DOHH2 (cell line): ENCODE measurements around the gene GOLGA8J.

ENCODE experiments used
- H3F3A ChIP-seq: fragments of 200-600 bp; sonication (generic), shearing (Covaris generic); 2 replicates; pipeline ENCODE4 v1.6.0; 2016; ENCODE audit warnings: antibody characterized with exemption, mild to moderate bottlenecking; ENCODE audit not compliant: control insufficient read depth, insufficient read depth
- H3K27ac ChIP-seq: fragments of 200-600 bp; sonication (generic); 2 replicates; pipeline ENCODE4 v1.5.1; 2014; ENCODE audit warnings: low read depth, mild to moderate bottlenecking, low read length, moderate library complexity
- H3K27me3 ChIP-seq: fragments of 200-600 bp; sonication (generic); 2 replicates; pipeline ENCODE4 v1.6.1; 2014; ENCODE audit warnings: mild to moderate bottlenecking, low read length, mixed read lengths; ENCODE audit not compliant: control insufficient read depth
- H3K36me3 ChIP-seq: fragments of 200-600 bp; sonication (generic); 2 replicates; pipeline ENCODE4 v1.6.1; 2014; ENCODE audit warnings: mild to moderate bottlenecking, low read length, moderate library complexity, mixed read lengths; ENCODE audit not compliant: control insufficient read depth
- H3K4me1 ChIP-seq: fragments of 200-600 bp; sonication (generic); 2 replicates; pipeline ENCODE4 v1.6.1; 2014; ENCODE audit warnings: mild to moderate bottlenecking, low read length, mixed read lengths; ENCODE audit not compliant: control insufficient read depth
- H3K4me2 ChIP-seq: fragments of 200-600 bp; sonication (generic); 2 replicates; pipeline ENCODE4 v1.6.0; 2014; ENCODE audit warnings: mild to moderate bottlenecking, low read length, moderate library complexity
- H3K4me3 ChIP-seq: fragments of 200-600 bp; sonication (generic); 2 replicates; pipeline ENCODE4 v1.5.1; 2014; ENCODE audit warnings: mild to moderate bottlenecking, low read length, mixed read lengths
- H3K79me2 ChIP-seq: fragments of 200-600 bp; sonication (generic); 2 replicates; pipeline ENCODE4 v1.6.1; 2014; ENCODE audit warnings: mild to moderate bottlenecking, low read length, mixed read lengths; ENCODE audit not compliant: control insufficient read depth
- H3K9me2 ChIP-seq: fragments of 200-600 bp; sonication (generic); replicated peaks from 2 replicates; pipeline ENCODE4 v1.6.1; 2014; ENCODE audit warnings: mild to moderate bottlenecking, low read length, mixed read lengths; ENCODE audit not compliant: control insufficient read depth
- H3K9me3 ChIP-seq: fragments of 200-600 bp; sonication (generic); 2 replicates; pipeline ENCODE4 v1.6.1; 2014; ENCODE audit warnings: antibody characterized with exemption, low read length, mixed read lengths; ENCODE audit not compliant: control insufficient read depth, insufficient read depth
- H4K20me1 ChIP-seq: fragments of 200-600 bp; sonication (generic); 2 replicates; pipeline ENCODE4 v1.6.0; 2014; ENCODE audit warnings: low read depth, mild to moderate bottlenecking, antibody characterized with exemption, low read length, moderate library complexity; ENCODE audit not compliant: control insufficient read depth, insufficient read depth
- CTCF ChIP-seq: fragments of 200-600 bp; sonication (generic); IDR thresholded peaks from one replicate; pipeline ENCODE4 v1.5.1; 2014; ENCODE audit warnings: antibody characterized with exemption, mild to moderate bottlenecking, low read depth, low read length; ENCODE audit not compliant: poor library complexity, severe bottlenecking
- EZH2phosphoT487 ChIP-seq: fragments of 200-600 bp; sonication (generic); IDR thresholded peaks from 2 replicates; pipeline ENCODE4 v1.6.1; 2017; ENCODE audit warnings: borderline replicate concordance, mild to moderate bottlenecking, antibody characterized with exemption, low read length, moderate library complexity, mixed read lengths

The GOLGA8J gene

GRCh38 chr15:30046430-30046829 is 36.3 kb upstream of the GOLGA8J start:
- no peaks in the 10 kb centered on the region for H3K36me3 ChIP-seq
- TF ChIP-seq EZH2phosphoT487 (no peak), CTCF (no peak)
- H4K20me1 ChIP-seq: no peaks in the 10 kb centered on the region
- H3K4me3 ChIP-seq: no peak overlapping the region
- H3F3A ChIP-seq: no peaks in the 10 kb centered on the region
- H3K27ac ChIP-seq: no peak overlapping the region
- H3K27me3 ChIP-seq: no peaks in the 10 kb centered on the region; the same call in 1 of the 2 replicates
- H3K79me2 ChIP-seq: no peaks in the 10 kb centered on the region
- H3K4me1 ChIP-seq: no peaks in the 10 kb centered on the region
- H3K4me2 ChIP-seq: no peak overlapping the region
- no peaks in the 10 kb centered on the region for H3K9me2 ChIP-seq
- no peaks in the 10 kb centered on the region for H3K9me3 ChIP-seq

DNA sequence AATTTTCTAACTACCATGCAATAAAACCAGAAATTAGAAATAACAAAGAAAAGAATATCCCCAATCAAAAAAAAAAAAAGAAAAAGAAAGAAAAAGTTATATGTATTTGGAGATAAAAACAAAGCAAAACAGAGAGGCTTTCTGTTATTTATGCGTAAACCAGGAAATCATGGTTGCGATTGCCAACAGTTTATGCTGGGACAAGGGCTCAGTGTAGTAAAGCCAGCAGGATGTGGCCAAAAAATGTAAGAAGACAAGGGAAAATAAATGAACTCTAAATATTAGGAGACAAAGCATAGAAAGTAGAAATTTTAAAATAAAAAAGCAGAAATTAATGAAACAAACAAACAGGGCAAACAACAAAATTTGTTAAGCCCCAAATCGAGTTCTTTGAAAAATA is 27.2 kb upstream of the GOLGA8J start:
- no peaks in the 10 kb centered on the region for H3K9me2 ChIP-seq
- no peaks in the 10 kb centered on the region for H3K4me1 ChIP-seq
- no peaks in the 10 kb centered on the region for H3K79me2 ChIP-seq
- H3F3A ChIP-seq: no peaks in the 10 kb centered on the region
- H3K9me3 ChIP-seq: no peaks in the 10 kb centered on the region
- H3K36me3 ChIP-seq: no peaks in the 10 kb centered on the region
- no peaks in the 10 kb centered on the region for H4K20me1 ChIP-seq
- no peaks in the 10 kb centered on the region for H3K27me3 ChIP-seq
- TF ChIP-seq CTCF: no peak
- TF ChIP-seq EZH2phosphoT487: no peak
- H3K4me3 ChIP-seq: no peak overlapping the region
- H3K27ac ChIP-seq: no peak overlapping the region
- no peak overlapping the region for H3K4me2 ChIP-seq

GRCh38 chr15:30056166-30056565 is 26.6 kb upstream of the GOLGA8J start:
- no peak for TF ChIP-seq CTCF
- no peak for TF ChIP-seq EZH2phosphoT487
- no peaks in the 10 kb centered on the region for H3K4me1 ChIP-seq

DNA sequence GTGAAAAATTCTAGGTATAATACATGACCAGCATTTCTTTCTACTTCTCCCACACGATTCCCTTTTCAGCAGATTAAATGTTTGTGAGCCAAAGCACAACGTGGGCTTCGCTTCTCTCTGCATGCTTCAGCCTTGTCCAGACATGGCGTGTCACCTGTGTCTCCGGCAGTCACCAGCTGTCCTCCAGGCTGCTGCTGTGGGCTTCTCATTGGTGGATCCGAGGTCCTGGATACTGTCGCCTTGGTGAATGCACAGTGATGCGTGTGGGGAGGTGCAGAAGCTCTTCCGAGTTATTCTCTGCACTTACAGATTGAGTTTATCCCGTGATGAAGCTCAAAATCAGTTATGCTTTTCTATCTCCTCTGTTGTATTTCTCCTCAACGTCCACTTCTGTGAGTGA is 23.0 kb upstream of the GOLGA8J start:
- Histone ChIP-seq H3K4me2 (no peak overlapping the region), H3K9me3 (no peaks in the 10 kb centered on the region), H3K27me3 (no peaks in the 10 kb centered on the region), H4K20me1 (no peaks in the 10 kb centered on the region), H3K4me3 (no peak overlapping the region), H3K36me3 (no peaks in the 10 kb centered on the region), H3K9me2 (no peaks in the 10 kb centered on the region), H3K27ac (no peak overlapping the region), H3K4me1 (no peaks in the 10 kb centered on the region), H3F3A (no peaks in the 10 kb centered on the region), H3K79me2 (no peaks in the 10 kb centered on the region)
- TF ChIP-seq CTCF (no peak), EZH2phosphoT487 (no peak)

More at GRCh38 chr15:30056166-30056565, 26.6 kb upstream of the GOLGA8J start:
- Histone ChIP-seq H3K9me3 (no peaks in the 10 kb centered on the region), H3K79me2 (no peaks in the 10 kb centered on the region), H3K36me3 (no peaks in the 10 kb centered on the region), H4K20me1 (no peaks in the 10 kb centered on the region), H3K27me3 (no peaks in the 10 kb centered on the region), H3K4me3 (no peak overlapping the region), H3K9me2 (no peaks in the 10 kb centered on the region), H3K27ac (no peak overlapping the region), H3F3A (no peaks in the 10 kb centered on the region), H3K4me2 (no peak overlapping the region)
